ENCODE results near the gene CHMP2A. TPM values are rescaled to one million over a fixed set of nuclear protein-coding genes. Genes with fewer than 3 reads are reported as not detected.
"Not testable (repeated sequence)": the region's sequence is repeated elsewhere in the genome, so short reads cannot be mapped to it uniquely, and the experiment has no call there.

CHMP2A gene
- total and polyA plus RNA-seq, 2 of the 8 experiments (the other 6 are each of a cell fraction or from before 2014, with no cell fraction given), result 70.0 to 132 TPM

GRCh38 chr19:58577581-58577980 lies 22.7 kb upstream of the CHMP2A start:
- WGBS, 2 experiments (ENCODE audit: extremely low coverage in 1 of 2, insufficient coverage in 1 of 2, insufficient read length in 1 of 2, insufficient replicate concordance in 2 of 2, low coverage in 1 of 2, low lambda C conversion rate in 2 of 2, missing lambda C conversion rate in 1 of 2), result 95% methylated on average over 2 of the region's 2 CpGs; no CpG with 5 or more reads in 1 of the 2 experiments
- CTCF ChIA-PET (ENCODE audit: partially characterized antibody), result interaction anchor here (3.1 kb wide), 1 partner anchor 58 kb away, joined by 18 read pairs; the partner anchor contains the start of gene ZBTB45
- not testable (repeated sequence) for H3K36me3 ChIP-seq (ENCODE audit: control insufficient read depth in 2 of 4, insufficient read depth in 4 of 4, low read length in 3 of 4); H3K9me3 ChIP-seq (ENCODE audit: insufficient read depth in 2 of 2, low read depth in 1 of 2, low read length in 1 of 2); H2AK5ac ChIP-seq (ENCODE audit: low read depth, low read length); H3K79me1 ChIP-seq (ENCODE audit: low read depth, low read length); H2BK120ac ChIP-seq (replicated peaks; ENCODE audit: low read depth, low read length); H2BK20ac ChIP-seq (ENCODE audit: low read length); H4K91ac ChIP-seq (replicated peaks; ENCODE audit: insufficient read length, low read length); H4K20me1 ChIP-seq (replicated peaks in 1 of 2; ENCODE audit: control insufficient read depth in 1 of 2, insufficient read depth in 2 of 2, low read length in 2 of 2); H3K4me3 ChIP-seq (ENCODE audit: extremely low read depth in 1 of 4, insufficient read depth in 2 of 4, low read depth in 3 of 4, low read length in 4 of 4); H3K23ac ChIP-seq (ENCODE audit: insufficient read length); H2BK5ac ChIP-seq (ENCODE audit: low read depth, low read length); H2BK12ac ChIP-seq (ENCODE audit: low read depth, low read length); H3K79me2 ChIP-seq (ENCODE audit: control insufficient read depth in 1 of 2, insufficient read depth in 2 of 2, low read length in 2 of 2); H4K8ac ChIP-seq (ENCODE audit: extremely low read depth, insufficient read depth, low read length); H3K14ac ChIP-seq (ENCODE audit: insufficient read length); DNase-seq (ENCODE audit: low read depth in 1 of 2, low spot score in 2 of 2); H3K27me3 ChIP-seq (replicated peaks in 1 of 4; ENCODE audit: control insufficient read depth in 3 of 4, extremely low read depth in 1 of 4, insufficient read depth in 3 of 4, low read length in 3 of 4); FAIRE-seq; H2BK15ac ChIP-seq (ENCODE audit: low read length); H3K56ac ChIP-seq (replicated peaks; ENCODE audit: insufficient read length, low read depth, low read length); H2AFZ ChIP-seq (ENCODE audit: low read length); H3K4ac ChIP-seq (replicated peaks; ENCODE audit: insufficient read length, low read depth, low read length); H4K5ac ChIP-seq (ENCODE audit: insufficient read length, low read depth, low read length); H3K4me2 ChIP-seq (ENCODE audit: insufficient read depth in 1 of 2, low read depth in 2 of 2, low read length in 2 of 2); H3K9ac ChIP-seq (replicated peaks in 1 of 4; ENCODE audit: extremely low read depth in 1 of 4, low read depth in 3 of 4, low read length in 3 of 4); H3K18ac ChIP-seq (ENCODE audit: extremely low read depth, low read length); H3K27ac ChIP-seq (ENCODE audit: low read depth, low read length)
- POLR2A ChIA-PET (ENCODE audit: partially characterized antibody), result interaction anchor here (1.1 to 8.4 kb wide), 3 partner anchors 15 to 58 kb away, joined by 4 to 82 read pairs (median 4); partner anchors contain the start of gene ZBTB45
- Histone ChIP-seq H3K23me2 (ENCODE audit: low read depth, low read length) (peaks cover 13% of the 10 kb centered on the region), H3K4me1 (replicated peaks in 1 of 4; ENCODE audit: control insufficient read depth in 3 of 4, insufficient read depth in 4 of 4, low read length in 3 of 4) (peaks cover 0 to 14% (median 0%) of the 10 kb centered on the region in 4 experiments; a peak in 4 of 7 replicates)

Measured in H1 (cell line).